ENCODE data around the gene SAMM50.

The SAMM50 gene

DNA sequence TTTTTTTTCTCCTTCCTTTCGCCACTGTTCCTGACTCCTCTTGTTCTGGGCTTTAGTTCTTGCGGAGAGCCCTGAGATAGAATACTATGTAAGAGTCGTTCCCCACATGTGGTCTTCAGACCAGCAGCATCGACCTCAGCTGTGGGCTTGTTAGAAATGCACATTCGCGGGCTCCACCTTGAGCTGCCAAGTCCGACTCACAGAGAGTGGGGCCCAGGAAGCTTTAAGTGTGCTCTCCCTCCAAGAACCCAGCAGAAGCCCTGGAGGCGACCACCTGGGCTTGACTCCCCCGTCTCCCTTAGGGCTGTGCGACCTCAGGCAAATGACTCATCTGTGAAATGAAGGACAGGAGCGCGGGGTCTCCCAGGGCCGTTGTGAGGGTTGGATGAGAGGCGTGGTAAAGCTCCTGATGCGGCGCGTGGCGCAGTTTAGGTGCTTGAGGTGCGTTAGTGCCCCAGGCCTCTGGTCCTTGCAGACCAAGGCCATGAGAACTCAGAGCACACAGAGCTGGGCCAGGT lies 18.8 kb downstream of the SAMM50 start:
- TF ChIP-seq CTCF (IDR thresholded peaks at IDR 0.05; ENCODE audit: poor library complexity, severe bottlenecking), result no peak
- peaks cover 71% of the 10 kb centered on the region for H3K36me3 ChIP-seq (ENCODE audit: low read depth)

DNA sequence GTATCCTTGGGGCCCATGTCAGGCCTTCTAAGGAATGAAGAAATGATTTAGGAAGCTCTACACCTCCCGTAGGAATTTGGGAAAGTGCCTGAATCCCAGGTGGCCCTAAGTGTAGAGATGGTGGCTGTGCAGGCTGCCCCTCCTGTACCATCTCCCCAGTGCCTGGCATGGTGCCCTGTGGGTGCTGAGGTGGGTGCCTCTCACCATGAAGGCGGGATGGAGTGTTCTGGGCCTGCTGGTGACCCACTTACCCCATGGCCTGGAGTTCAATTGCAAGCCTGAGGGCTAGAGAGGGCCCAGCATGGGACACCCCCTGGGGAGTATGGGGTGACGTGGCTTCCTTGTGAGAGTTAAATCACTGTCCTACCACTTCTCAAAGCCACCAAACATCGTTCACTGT lies 19.8 kb downstream of the SAMM50 start:
- Histone ChIP-seq H3K36me3 (ENCODE audit: low read depth) (peaks cover 76% of the 10 kb centered on the region), H3K4me1 (ENCODE audit: insufficient read depth, poor library complexity, severe bottlenecking) (no peaks in the 10 kb centered on the region), H3K4me3 (ENCODE audit: severe bottlenecking) (no peak overlapping the region), H3K27ac (ENCODE audit: poor library complexity, severe bottlenecking) (no peak overlapping the region), H3K27me3 (ENCODE audit: insufficient read depth, poor library complexity, severe bottlenecking) (no peaks in the 10 kb centered on the region), H3K9me3 (ENCODE audit: severe bottlenecking) (no peaks in the 10 kb centered on the region)
- DNase-seq (ENCODE audit: low spot score) (no peak), ATAC-seq (ENCODE audit: low read depth) (no peak)
- no peak for TF ChIP-seq CTCF (IDR thresholded peaks at IDR 0.05; ENCODE audit: poor library complexity, severe bottlenecking)

More for the DNA sequence above, 18.8 kb downstream of the SAMM50 start:
- Histone ChIP-seq H3K27ac (ENCODE audit: poor library complexity, severe bottlenecking) (no peak overlapping the region), H3K9me3 (ENCODE audit: severe bottlenecking) (no peaks in the 10 kb centered on the region), H3K27me3 (ENCODE audit: insufficient read depth, poor library complexity, severe bottlenecking) (no peaks in the 10 kb centered on the region), H3K4me1 (ENCODE audit: insufficient read depth, poor library complexity, severe bottlenecking) (no peaks in the 10 kb centered on the region), H3K4me3 (ENCODE audit: severe bottlenecking) (no peak overlapping the region)
- no peak for ATAC-seq (ENCODE audit: low read depth)
- no peak for DNase-seq (ENCODE audit: low spot score)

GRCh38 chr22:43976861-43977795 lies 21.9 kb downstream of the SAMM50 start:
- TF ChIP-seq CTCF (IDR thresholded peaks at IDR 0.05; ENCODE audit: poor library complexity, severe bottlenecking), result no peak
- Histone ChIP-seq H3K4me3 (ENCODE audit: severe bottlenecking) (no peak overlapping the region), H3K27me3 (ENCODE audit: insufficient read depth, poor library complexity, severe bottlenecking) (no peaks in the 10 kb centered on the region), H3K36me3 (ENCODE audit: low read depth) (peaks cover 75% of the 10 kb centered on the region), H3K9me3 (ENCODE audit: severe bottlenecking) (no peaks in the 10 kb centered on the region), H3K4me1 (ENCODE audit: insufficient read depth, poor library complexity, severe bottlenecking) (no peaks in the 10 kb centered on the region), H3K27ac (ENCODE audit: poor library complexity, severe bottlenecking) (no peak overlapping the region)
- ATAC-seq (ENCODE audit: low read depth), result no peak
- DNase-seq (ENCODE audit: low spot score), result no peak

GRCh38 chr22:43978558-43978957 lies 23.3 kb downstream of the SAMM50 start:
- no peak for TF ChIP-seq CTCF (IDR thresholded peaks at IDR 0.05; ENCODE audit: poor library complexity, severe bottlenecking)
- Histone ChIP-seq H3K4me3 (ENCODE audit: severe bottlenecking) (no peak overlapping the region), H3K36me3 (ENCODE audit: low read depth) (peaks cover 76% of the 10 kb centered on the region), H3K27ac (ENCODE audit: poor library complexity, severe bottlenecking) (no peak overlapping the region), H3K4me1 (ENCODE audit: insufficient read depth, poor library complexity, severe bottlenecking) (no peaks in the 10 kb centered on the region), H3K27me3 (ENCODE audit: insufficient read depth, poor library complexity, severe bottlenecking) (no peaks in the 10 kb centered on the region), H3K9me3 (ENCODE audit: severe bottlenecking) (no peaks in the 10 kb centered on the region)
- ATAC-seq (ENCODE audit: low read depth) (no peak), DNase-seq (ENCODE audit: low spot score) (no peak)

GRCh38 chr22:43980579-43980978 lies 25.3 kb downstream of the SAMM50 start:
- Histone ChIP-seq H3K27me3 (ENCODE audit: insufficient read depth, poor library complexity, severe bottlenecking) (no peaks in the 10 kb centered on the region), H3K4me1 (ENCODE audit: insufficient read depth, poor library complexity, severe bottlenecking) (no peaks in the 10 kb centered on the region), H3K9me3 (ENCODE audit: severe bottlenecking) (no peaks in the 10 kb centered on the region), H3K4me3 (ENCODE audit: severe bottlenecking) (no peak overlapping the region), H3K36me3 (ENCODE audit: low read depth) (peaks cover 80% of the 10 kb centered on the region), H3K27ac (ENCODE audit: poor library complexity, severe bottlenecking) (no peak overlapping the region)
- DNase-seq (ENCODE audit: low spot score) (no peak), ATAC-seq (ENCODE audit: low read depth) (no peak)
- TF ChIP-seq CTCF (IDR thresholded peaks at IDR 0.05; ENCODE audit: poor library complexity, severe bottlenecking), result no peak
